ENCODE results near the gene ACTA1.

GRCh38 chr1:229452956-229453801 is 19.3 kb upstream of the ACTA1 start:
- TF ChIP-seq ISL1 (CRISPR knock-in tag; IDR thresholded peaks at IDR 0.05): no peak
- no peak for TF ChIP-seq CSRNP3 (CRISPR knock-in tag; IDR thresholded peaks at IDR 0.05)
- TF ChIP-seq ZNF565 (CRISPR knock-in tag; conservative IDR thresholded peaks at IDR 0.05; ENCODE audit: low read depth): no peak
- TF ChIP-seq ARNTL (CRISPR knock-in tag; IDR thresholded peaks at IDR 0.05; ENCODE audit: borderline replicate concordance, low read depth): no peak
- no peak for TF ChIP-seq ZNF70 (CRISPR knock-in tag; IDR thresholded peaks at IDR 0.05)
- TF ChIP-seq ZFP30 (CRISPR knock-in tag; IDR thresholded peaks at IDR 0.05): no peak
- no peak for TF ChIP-seq ZNF8 (CRISPR knock-in tag; IDR thresholded peaks at IDR 0.05)
